Activated naive CD4-positive, alpha-beta T cell treated with anti-CD3 and anti-CD28 coated beads, Interleukin-2, amount 50 U/mL, for 72 hours (primary cell): ENCODE results near the gene CDC42BPB. TPM values are rescaled to one million over a fixed set of nuclear protein-coding genes. Genes with fewer than 3 reads are reported as not detected.
"Not testable (repeated sequence)": the region's sequence is repeated elsewhere in the genome, so short reads cannot be mapped to it uniquely, and the experiment has no call there.

Source experiments
- ATAC-seq, 2 donors: fragments of 150-1000 bp; cut with Tn5 transposase; 2 replicates each; pipeline ENCODE4 v1.10.0; 2021; ENCODE audit warnings: mild to moderate bottlenecking in 2 of 2, moderate library complexity in 2 of 2
- DNase-seq, 2 donors: peaks; one replicate each; pipeline ENCODE4 v3.0.0; 2021 to 2022; ENCODE audit warnings: low spot score in 2 of 2
- H3K27ac Mint-ChIP-seq, 2 donors: one replicate each; pipeline ENCODE4 v1.8.0; 2022; ENCODE audit warnings: mild to moderate bottlenecking in 2 of 2, mixed read lengths in 2 of 2
- H3K36me3 Mint-ChIP-seq, 2 donors: one replicate each; pipeline ENCODE4 v1.8.0; 2022; ENCODE audit warnings: mixed read lengths in 2 of 2
- H3K9me3 Mint-ChIP-seq, 2 donors: one replicate each; pipeline ENCODE4 v1.8.0; 2022; ENCODE audit warnings: mixed read lengths in 2 of 2
- total RNA-seq, 2 donors: library from RNA; stranded (reverse); gene quantifications; one replicate each; pipeline ENCODE4 v1.2.3, GENCODE V29; 2022

The CDC42BPB gene
- total RNA-seq, 2 donors from 2014 or later = 3.4 to 5.8 TPM

GRCh38 chr14:103031956-103032355 is 25.4 kb downstream of the CDC42BPB start:
- no peak overlapping the region for H3K27ac Mint-ChIP-seq
- peaks cover 0 to 1% of the 10 kb centered on the region in 2 donors for H3K9me3 Mint-ChIP-seq
- no peak for DNase-seq
- no peaks in the 10 kb centered on the region for H3K36me3 Mint-ChIP-seq
- ATAC-seq = no peak

- Mint-ChIP-seq H3K36me3 (no peaks in the 10 kb centered on the region), H3K27ac (no peak overlapping the region), H3K9me3 (peaks cover 0 to 3% of the 10 kb centered on the region in 2 donors)
- ATAC-seq (no peak), DNase-seq (no peak)
Measured at GRCh38 chr14:103031566-103031911, 25.8 kb downstream of the CDC42BPB start.

- Mint-ChIP-seq H3K27ac (no peak overlapping the region), H3K36me3 (no peaks in the 10 kb centered on the region), H3K9me3 (peaks cover 0 to 3% of the 10 kb centered on the region in 2 donors)
- DNase-seq (no peak), ATAC-seq (no peak)
Measured at GRCh38 chr14:103030741-103031565, 26.4 kb downstream of the CDC42BPB start.

- no peak for DNase-seq
- peaks cover 0 to 3% of the 10 kb centered on the region in 2 donors for H3K9me3 Mint-ChIP-seq
- H3K36me3 Mint-ChIP-seq = peaks cover 0 to 5% of the 10 kb centered on the region in 2 donors
- no peak overlapping the region for H3K27ac Mint-ChIP-seq
- ATAC-seq = no peak
Measured at GRCh38 chr14:103029936-103030335, 27.4 kb downstream of the CDC42BPB start.

- ATAC-seq = no peak
- Mint-ChIP-seq H3K9me3 (peaks cover 0 to 3% of the 10 kb centered on the region in 2 donors), H3K36me3 (peaks cover 0 to 6% of the 10 kb centered on the region in 2 donors)
Measured at GRCh38 chr14:103028772-103029171, 28.6 kb downstream of the CDC42BPB start.

GRCh38 chr14:103028161-103028767 is 29.1 kb downstream of the CDC42BPB start:
- H3K27ac Mint-ChIP-seq = no peak overlapping the region
- peaks cover 0 to 6% of the 10 kb centered on the region in 2 donors for H3K36me3 Mint-ChIP-seq
- no peak for DNase-seq
- H3K9me3 Mint-ChIP-seq = peaks cover 0 to 3% of the 10 kb centered on the region in 2 donors
- no peak for ATAC-seq

More at GRCh38 chr14:103028772-103029171, 28.6 kb downstream of the CDC42BPB start:
- DNase-seq = no peak
- no peak overlapping the region for H3K27ac Mint-ChIP-seq

- Mint-ChIP-seq H3K36me3 (peaks cover 0 to 6% of the 10 kb centered on the region in 2 donors), H3K27ac (no peak overlapping the region), H3K9me3 (peaks cover 0 to 3% of the 10 kb centered on the region in 2 donors)
- DNase-seq (no peak), ATAC-seq (no peak)
Measured at GRCh38 chr14:103027451-103027850, 29.9 kb downstream of the CDC42BPB start.

- ATAC-seq (no peak), DNase-seq (no peak)
- Mint-ChIP-seq H3K36me3 (peaks cover 0 to 6% of the 10 kb centered on the region in 2 donors), H3K27ac (no peak overlapping the region), H3K9me3 (peaks cover 0 to 3% of the 10 kb centered on the region in 2 donors)
Measured at GRCh38 chr14:103026988-103027387, 30.4 kb downstream of the CDC42BPB start.

- H3K27ac Mint-ChIP-seq, H3K9me3 Mint-ChIP-seq, ATAC-seq, H3K36me3 Mint-ChIP-seq, DNase-seq: not testable (repeated sequence)
Measured at GRCh38 chr14:103026196-103026595, 31.2 kb downstream of the CDC42BPB start.

- Mint-ChIP-seq H3K36me3 (peaks cover 0 to 6% of the 10 kb centered on the region in 2 donors), H3K9me3 (peaks cover 0 to 3% of the 10 kb centered on the region in 2 donors), H3K27ac (no peak overlapping the region)
- ATAC-seq (no peak), DNase-seq (no peak)
Measured at GRCh38 chr14:103023881-103024473, 33.4 kb downstream of the CDC42BPB start.

- H3K27ac Mint-ChIP-seq = peak overlapping the region in 1 of 2 donors; percentile 77
- no peak for ATAC-seq
- peaks cover 0 to 3% of the 10 kb centered on the region in 2 donors for H3K9me3 Mint-ChIP-seq
- DNase-seq = no peak
- peaks cover 0 to 6% of the 10 kb centered on the region in 2 donors for H3K36me3 Mint-ChIP-seq
Measured at GRCh38 chr14:103022685-103023044, 34.7 kb downstream of the CDC42BPB start.

GRCh38 chr14:103022002-103022684 is 35.2 kb downstream of the CDC42BPB start:
- DNase-seq (no peak), ATAC-seq (peak in 1 of 2 donors; percentile 26)
- H3K9me3 Mint-ChIP-seq = peaks cover 0 to 3% of the 10 kb centered on the region in 2 donors
- peak overlapping the region in 1 of 2 donors; percentile 55 for H3K27ac Mint-ChIP-seq
- peaks cover 0 to 6% of the 10 kb centered on the region in 2 donors for H3K36me3 Mint-ChIP-seq

- Mint-ChIP-seq H3K36me3 (peaks cover 0 to 6% of the 10 kb centered on the region in 2 donors), H3K27ac (peak overlapping the region in 1 of 2 donors; percentile 55), H3K9me3 (no peaks in the 10 kb centered on the region)
- no peak for DNase-seq
- ATAC-seq = no peak
Measured at GRCh38 chr14:103021684-103022001, 35.7 kb downstream of the CDC42BPB start.

- Mint-ChIP-seq H3K9me3 (no peaks in the 10 kb centered on the region), H3K27ac (no peak overlapping the region), H3K36me3 (peaks cover 0 to 6% of the 10 kb centered on the region in 2 donors)
- DNase-seq = no peak
- ATAC-seq = no peak
Measured at GRCh38 chr14:103020271-103021170, 36.8 kb downstream of the CDC42BPB start.

- ATAC-seq (no peak), DNase-seq (no peak)
- no peaks in the 10 kb centered on the region for H3K9me3 Mint-ChIP-seq
- no peak overlapping the region for H3K27ac Mint-ChIP-seq
- no peaks in the 10 kb centered on the region for H3K36me3 Mint-ChIP-seq
Measured at GRCh38 chr14:103019826-103020225, 37.5 kb downstream of the CDC42BPB start.

- ATAC-seq (no peak), DNase-seq (no peak)
- H3K9me3 Mint-ChIP-seq = no peaks in the 10 kb centered on the region
- peak overlapping the region in 1 of 2 donors; percentile 53 for H3K27ac Mint-ChIP-seq
- H3K36me3 Mint-ChIP-seq = no peaks in the 10 kb centered on the region
Measured at GRCh38 chr14:103019236-103019635, 38.1 kb downstream of the CDC42BPB start.
